ENCODE data around the gene SND1. TPM values are rescaled to one million over a fixed set of nuclear protein-coding genes. Genes with fewer than 3 reads are reported as not detected.
"Not testable (repeated sequence)": the region's sequence is repeated elsewhere in the genome, so short reads cannot be mapped to it uniquely, and the experiment has no call there.

Gene SND1
- total and polyA plus RNA-seq, 10 donors: 61.7 to 173 (median 116) TPM

- DNase-seq: no peak
- 96 to 100% (median 97%) methylated on average over 1 of the region's 1 CpG for WGBS, 5 donors
- intact Hi-C loops (cut with DNase I; ENCODE audit: low total_unique reads): no loop called here
Observed at GRCh38 chr7:127674361-127674760, 22.4 kb downstream of the SND1 start.

GRCh38 chr7:127674923-127675322 lies 22.9 kb downstream of the SND1 start:
- 92 to 94% (median 94%) methylated on average over 4 of the region's 4 CpGs for WGBS, 5 donors
- H3K4me1 ChIP-seq: peaks cover 0 to 16% (median 0%) of the 10 kb centered on the region in 6 donors
- H3K27ac ChIP-seq; H3K4me3 ChIP-seq; H3K27me3 ChIP-seq (replicated peaks in 1 of 7); intact Hi-C loops (cut with DNase I; ENCODE audit: low total_unique reads); DNase-seq: not testable (repeated sequence)
- peaks cover 0 to 71% (median 9%) of the 10 kb centered on the region in 6 donors for H3K36me3 ChIP-seq
- H3K9me3 ChIP-seq: peaks cover 0 to 20% (median 15%) of the 10 kb centered on the region in 8 donors

More at GRCh38 chr7:127674361-127674760, 22.4 kb downstream of the SND1 start:
- H3K4me3 ChIP-seq: no peak overlapping the region
- peaks cover 0 to 14% (median 9%) of the 10 kb centered on the region in 8 donors for H3K9me3 ChIP-seq
- TF ChIP-seq POLR2A (IDR thresholded peaks at IDR 0.05): no peak
- H3K4me1 ChIP-seq: peaks cover 0 to 16% (median 0%) of the 10 kb centered on the region in 6 donors
- H3K27me3 ChIP-seq (replicated peaks in 1 of 7): no peaks in the 10 kb centered on the region
- H3K36me3 ChIP-seq: peaks cover 0 to 69% (median 9%) of the 10 kb centered on the region in 6 donors
- H3K27ac ChIP-seq: no peak overlapping the region

GRCh38 chr7:127675721-127676120 lies 23.7 kb downstream of the SND1 start:
- H3K4me3 ChIP-seq: no peak overlapping the region
- peaks cover 0 to 16% (median 0%) of the 10 kb centered on the region in 6 donors for H3K4me1 ChIP-seq
- H3K36me3 ChIP-seq: peaks cover 0 to 71% (median 9%) of the 10 kb centered on the region in 6 donors
- no peak overlapping the region for H3K27ac ChIP-seq
- intact Hi-C loops (cut with DNase I; ENCODE audit: low total_unique reads): no loop called here
- H3K9me3 ChIP-seq: peaks cover 0 to 28% (median 22%) of the 10 kb centered on the region in 8 donors
- DNase-seq: no peak
- TF ChIP-seq CTCF (IDR thresholded peaks at IDR 0.05 in 8 of 11, conservative IDR thresholded peaks at IDR 0.05 in 3 of 11) (no peak), POLR2A (IDR thresholded peaks at IDR 0.05) (no peak), POLR2AphosphoS5 (IDR thresholded peaks at IDR 0.05) (no peak)
- WGBS, 5 donors: 79 to 94% (median 84%) methylated on average over 5 of the region's 5 CpGs
- no peaks in the 10 kb centered on the region for H3K27me3 ChIP-seq (replicated peaks in 1 of 7)

- H3K27ac ChIP-seq: no peak overlapping the region
- H3K36me3 ChIP-seq: peaks cover 0 to 62% (median 9%) of the 10 kb centered on the region in 6 donors
- 95 to 97% (median 96%) methylated on average over 8 of the region's 8 CpGs for WGBS, 5 donors
- intact Hi-C loops (cut with DNase I; ENCODE audit: low total_unique reads): no loop called here
- DNase-seq: no peak
- peaks cover 0 to 16% (median 0%) of the 10 kb centered on the region in 6 donors for H3K4me1 ChIP-seq
- no peaks in the 10 kb centered on the region for H3K27me3 ChIP-seq (replicated peaks in 1 of 7)
- H3K9me3 ChIP-seq: peaks cover 0 to 27% (median 21%) of the 10 kb centered on the region in 8 donors
- H3K4me3 ChIP-seq: no peak overlapping the region
- TF ChIP-seq CTCF (IDR thresholded peaks at IDR 0.05 in 8 of 11, conservative IDR thresholded peaks at IDR 0.05 in 3 of 11) (no peak), POLR2A (IDR thresholded peaks at IDR 0.05) (no peak), POLR2AphosphoS5 (IDR thresholded peaks at IDR 0.05) (no peak)
Observed at GRCh38 chr7:127677433-127678230, 25.6 kb downstream of the SND1 start.

- Histone ChIP-seq H3K4me3 (no peak overlapping the region), H3K9me3 (peaks cover 0 to 26% (median 21%) of the 10 kb centered on the region in 8 donors), H3K27me3 (replicated peaks in 1 of 7) (no peaks in the 10 kb centered on the region), H3K4me1 (peaks cover 0 to 21% (median 4%) of the 10 kb centered on the region in 6 donors), H3K27ac (no peak overlapping the region), H3K36me3 (peaks cover 0 to 60% (median 9%) of the 10 kb centered on the region in 6 donors)
- 90 to 98% (median 96%) methylated on average over 5 to 6 of the region's 6 CpGs for WGBS, 5 donors
- no peak for DNase-seq
- TF ChIP-seq CTCF (IDR thresholded peaks at IDR 0.05 in 8 of 11, conservative IDR thresholded peaks at IDR 0.05 in 3 of 11) (no peak), POLR2A (IDR thresholded peaks at IDR 0.05) (no peak), POLR2AphosphoS5 (IDR thresholded peaks at IDR 0.05) (no peak)
- intact Hi-C loops (cut with DNase I; ENCODE audit: low total_unique reads): no loop called here
Observed at GRCh38 chr7:127678337-127678736, 26.3 kb downstream of the SND1 start.
